HCT116 (cell line): ENCODE measurements around the gene GNG7. TPM values are rescaled to one million over a fixed set of nuclear protein-coding genes. Genes with fewer than 3 reads are reported as not detected.

Source experiments
- ATAC-seq: fragments of 200-7000 bp; cut with Tn5 transposase; 2 replicates; pipeline ENCODE4 v1.9.1; 2020; ENCODE audit warnings: mild to moderate bottlenecking, moderate library complexity
- BruUV-seq: library from RNA; stranded (reverse); fragments of 400-500 nt; replicated peaks from 2 replicates; lab custom pipeline; 2021; lab: Mats Ljungman, UMichigan
- CTCF ChIA-PET: fragments of 300-600 bp; sonication (Branson Sonifier 250); formaldehyde crosslinking; loops from one replicate; lab custom pipeline; 2021; ENCODE audit warnings: antibody characterized with exemption; lab: Charles Lee
- POLR2A ChIA-PET: fragments of 300-600, 350-600 bp; sonication (Branson Sonifier 250); formaldehyde crosslinking; loops from one replicate; lab custom pipeline; 2021; ENCODE audit warnings: antibody characterized with exemption; lab: Charles Lee
- RAD21 ChIA-PET, 2 experiments: fragments of 300-600 bp; sonication (Branson Sonifier 250); formaldehyde crosslinking; loops; one replicate each; lab custom pipeline; 2023; ENCODE audit warnings: low total read pairs in 2 of 2; ENCODE audit not compliant: uncharacterized antibody in 2 of 2, unreplicated experiment in 2 of 2, low non-redundant PET in 1 of 2; lab: Charles Lee
- DNase-seq: peaks from one replicate; pipeline ENCODE4 v3.0.0-alpha.2; 2010; ENCODE audit warnings: low read depth, low spot score
- H2AFZ ChIP-seq: fragments of 200-600 bp; shearing (Covaris generic), sonication (generic); 2 replicates; pipeline ENCODE4 v1.6.1; 2017; ENCODE audit warnings: low read depth, mixed run types, mixed read lengths, antibody characterized with exemption, low read length; ENCODE audit not compliant: poor library complexity, severe bottlenecking
- H3K27ac ChIP-seq: 2 replicates; pipeline ENCODE4 v1.5.1; 2012; ENCODE audit warnings: low read depth, low read length
- H3K27me3 ChIP-seq: fragments of 200-600 bp; sonication (generic); 2 replicates; pipeline ENCODE4 v1.6.1; 2016; ENCODE audit warnings: mixed run types, low read length, mixed read lengths; ENCODE audit not compliant: insufficient read depth
- H3K36me3 ChIP-seq, 2 experiments: fragments of 200-500 bp in 1 of 2; fragments of 200-600 bp in 1 of 2; sonication (Bioruptor generic) in 1 of 2; sonication (generic) in 1 of 2; 2 replicates each; pipeline versions ENCODE4 v1.5.1 to v1.6.1; 2014 to 2016; ENCODE audit warnings: low read length in 2 of 2, inconsistent platforms in 1 of 2, mixed read lengths in 1 of 2, mixed run types in 1 of 2; ENCODE audit not compliant: insufficient read depth in 2 of 2, control insufficient read depth in 1 of 2
- H3K4me1 ChIP-seq, 2 experiments: fragments of 200-600 bp in 1 of 2; sonication (generic) in 1 of 2; 2 replicates each; pipeline versions ENCODE4 v1.5.1 to v1.6.1; 2012 to 2017; ENCODE audit warnings: low read length in 2 of 2, inconsistent platforms in 1 of 2, mild to moderate bottlenecking in 1 of 2, mixed read lengths in 1 of 2, mixed run types in 1 of 2, moderate library complexity in 1 of 2; ENCODE audit not compliant: insufficient read depth in 2 of 2, control insufficient read depth in 1 of 2
- H3K4me2 ChIP-seq: fragments of 200-600 bp; sonication (generic); 2 replicates; pipeline ENCODE4 v1.6.1; 2017; ENCODE audit warnings: mixed run types, low read length, mixed read lengths
- H3K4me3 ChIP-seq, 2 experiments: fragments of 200-600 bp in 1 of 2; sonication (generic) in 1 of 2; replicated peaks in 1 of 2; 2 replicates each; pipeline ENCODE4 v1.5.1; 2011 to 2016; ENCODE audit warnings: low read length in 2 of 2, control low read depth in 1 of 2, low read depth in 1 of 2, mild to moderate bottlenecking in 1 of 2, mixed read lengths in 1 of 2, mixed run types in 1 of 2
- H3K79me2 ChIP-seq: fragments of 200-600 bp; sonication (generic); 2 replicates; pipeline ENCODE4 v1.6.1; 2017; ENCODE audit warnings: mild to moderate bottlenecking, mixed run types, low read length, moderate library complexity, mixed read lengths; ENCODE audit not compliant: insufficient read depth
- H3K9ac ChIP-seq: fragments of 200-600 bp; sonication (generic); 2 replicates; pipeline ENCODE4 v1.6.1; 2016; ENCODE audit warnings: low read length, mixed read lengths
- H3K9me2 ChIP-seq: fragments of 200-600 bp; sonication (generic), shearing (Covaris generic); 2 replicates; pipeline ENCODE4 v1.6.1; 2017; ENCODE audit warnings: mixed run types, mild to moderate bottlenecking, moderate library complexity; ENCODE audit not compliant: insufficient read depth
- H3K9me3 ChIP-seq, 2 experiments: fragments of 200-500 bp in 1 of 2; fragments of 200-600 bp in 1 of 2; sonication (Bioruptor generic) in 1 of 2; sonication (generic) in 1 of 2; 2 replicates each; pipeline ENCODE4 v1.6.1; 2014 to 2017; ENCODE audit warnings: low read length in 2 of 2, mixed read lengths in 2 of 2, inconsistent platforms in 1 of 2, low read depth in 1 of 2, mild to moderate bottlenecking in 1 of 2, mixed run types in 1 of 2, moderate library complexity in 1 of 2; ENCODE audit not compliant: control insufficient read depth in 1 of 2, insufficient read depth in 1 of 2
- H4K20me1 ChIP-seq: fragments of 200-600 bp; sonication (generic), shearing (Covaris generic); 2 replicates; pipeline ENCODE4 v1.6.1; 2017; ENCODE audit warnings: mixed run types, mild to moderate bottlenecking, moderate library complexity; ENCODE audit not compliant: insufficient read depth
- ATF3 ChIP-seq: IDR thresholded peaks from 2 replicates; pipeline ENCODE4 v1.6.1; 2012
- CBX3 ChIP-seq: IDR thresholded peaks from 2 replicates; pipeline ENCODE4 v1.6.1; 2012; ENCODE audit warnings: low read depth
- CEBPB ChIP-seq: IDR thresholded peaks from 2 replicates; pipeline ENCODE4 v1.6.1; 2012; ENCODE audit warnings: low read depth
- CTCF ChIP-seq, 3 experiments: fragments of 200-600 bp in 1 of 3; sonication (generic) in 1 of 3; IDR thresholded peaks in 2 of 3; conservative IDR thresholded peaks in 1 of 3; 2 replicates each; pipeline ENCODE4 v1.5.1; 2012 to 2017; ENCODE audit warnings: low read depth in 2 of 3, low read length in 2 of 3, antibody characterized with exemption in 1 of 3, borderline replicate concordance in 1 of 3, control low read depth in 1 of 3, mild to moderate bottlenecking in 1 of 3, mixed read lengths in 1 of 3, mixed run types in 1 of 3, moderate library complexity in 1 of 3; ENCODE audit not compliant: insufficient read depth in 1 of 3
- ELF1 ChIP-seq: IDR thresholded peaks from 2 replicates; pipeline ENCODE4 v1.6.1; 2012; ENCODE audit warnings: low read depth, borderline replicate concordance
- EZH2phosphoT487 ChIP-seq: fragments of 200-600 bp; IDR thresholded peaks from 2 replicates; pipeline ENCODE4 v1.6.1; 2018; ENCODE audit warnings: antibody characterized with exemption, borderline replicate concordance
- FOSL1 ChIP-seq: IDR thresholded peaks from 2 replicates; pipeline ENCODE4 v1.6.1; 2012; ENCODE audit warnings: low read depth
- MAX ChIP-seq: IDR thresholded peaks from 2 replicates; pipeline ENCODE4 v1.6.1; 2012
- POLR2A ChIP-seq: IDR thresholded peaks from 2 replicates; pipeline ENCODE4 v1.7.0; 2011; ENCODE audit warnings: borderline replicate concordance; ENCODE audit not compliant: insufficient read depth, insufficient read length; ENCODE audit errors: extremely low read depth
- POLR2AphosphoS5 ChIP-seq: IDR thresholded peaks from 2 replicates; pipeline ENCODE4 v1.6.1; 2011; ENCODE audit warnings: mild to moderate bottlenecking, low read depth, low read length, moderate library complexity
- RAD21 ChIP-seq: IDR thresholded peaks from 2 replicates; pipeline ENCODE4 v1.6.1; 2012; ENCODE audit warnings: low read depth, mild to moderate bottlenecking
- REST ChIP-seq: IDR thresholded peaks from 2 replicates; pipeline ENCODE4 v1.6.1; 2012; ENCODE audit warnings: low read depth
- SP1 ChIP-seq: IDR thresholded peaks from 2 replicates; pipeline ENCODE4 v1.6.1; 2012; ENCODE audit warnings: low read depth
- TCF7L2 ChIP-seq: IDR thresholded peaks from 2 replicates; pipeline ENCODE4 v1.7.0; 2011; ENCODE audit warnings: borderline replicate concordance, inconsistent platforms; ENCODE audit not compliant: insufficient read depth, insufficient read length; ENCODE audit errors: extremely low read depth
- YY1 ChIP-seq: IDR thresholded peaks from 2 replicates; pipeline ENCODE4 v1.6.1; 2011; ENCODE audit warnings: low read length, low read depth, moderate library complexity, mild to moderate bottlenecking; ENCODE audit not compliant: insufficient replicate concordance; ENCODE audit errors: extremely low read depth
- ZBTB33 ChIP-seq: IDR thresholded peaks from 2 replicates; pipeline ENCODE4 v1.6.1; 2011; ENCODE audit warnings: mild to moderate bottlenecking, low read length, moderate library complexity; ENCODE audit not compliant: insufficient replicate concordance; ENCODE audit errors: extremely low read depth
- ZFX ChIP-seq: fragments of 450-650 bp; IDR thresholded peaks from 2 replicates; pipeline ENCODE4 v1.6.1; 2017
- ZNF274 ChIP-seq: fragments of 200-500 bp; sonication (Bioruptor generic); IDR thresholded peaks from 2 replicates; pipeline ENCODE4 v1.6.1; 2014; ENCODE audit warnings: mild to moderate bottlenecking, low read depth, low read length, inconsistent platforms
- intact Hi-C: fragments of 100-400 bp; cut with micrococcal nuclease; formaldehyde crosslinking; loops from 2 replicates; pipeline ENCODE4 v1.10.0; 2022
- total RNA-seq: library from RNA; stranded (reverse); gene quantifications from one replicate; pipeline ENCODE4 v1.2.1, GENCODE V29; 2021; ENCODE audit not compliant: unreplicated experiment

GNG7 gene
- total RNA-seq, 1 experiment from 2014 or later, result 11.3 TPM

- intact Hi-C loops, result no loop called here
- Histone ChIP-seq H3K36me3 (peaks cover 3 to 17% of the 10 kb centered on the region in 2 experiments), H3K79me2 (peaks cover 21% of the 10 kb centered on the region), H3K27me3 (no peaks in the 10 kb centered on the region), H3K27ac (no peak overlapping the region), H3K4me3 (no peak overlapping the region)
- CTCF ChIA-PET, result no interaction called here
- ATAC-seq, result no peak
- TF ChIP-seq CBX3 (no peak), CEBPB (no peak), TCF7L2 (no peak), ELF1 (no peak), EZH2phosphoT487 (no peak), ZFX (no peak), ZBTB33 (no peak), RAD21 (no peak), YY1 (no peak), POLR2AphosphoS5 (no peak), CTCF (IDR thresholded peaks at IDR 0.05 in 2 of 3, conservative IDR thresholded peaks at IDR 0.05 in 1 of 3; ENCODE audit: borderline replicate concordance in 1 of 3, insufficient read depth in 1 of 3, low read depth in 2 of 3, low read length in 2 of 3) (no peak), MAX (no peak), POLR2A (no peak), ATF3 (no peak), ZNF274 (no peak), FOSL1 (no peak), SP1 (no peak), REST (no peak)
- TF ChIP-seq, all 23 proteins: peak for 0
- peaks cover 0 to 6% of the 10 kb centered on the region in 2 experiments; a peak in 1 of 4 replicates for H3K9me3 ChIP-seq
- no TSS peak for BruUV-seq
- no peak overlapping the region for H2AFZ ChIP-seq
- DNase-seq, result no peak
- H4K20me1 ChIP-seq, result no peaks in the 10 kb centered on the region
- H3K9me2 ChIP-seq, result no peaks in the 10 kb centered on the region
- ChIA-PET RAD21 (no interaction called here), POLR2A (no interaction called here)
- H3K4me1 ChIP-seq, result peaks cover 0 to 3% of the 10 kb centered on the region in 2 experiments; a peak in 1 of 4 replicates
- no peak overlapping the region for H3K9ac ChIP-seq
- no peak overlapping the region for H3K4me2 ChIP-seq
Measured at GRCh38 chr19:2735374-2735773, 32.9 kb upstream of the GNG7 start.
